Ectodermal cell (in vitro differentiated cells): ENCODE results near the gene CHST8.

ENCODE experiments used
- H3K27ac ChIP-seq: 2 replicates; pipeline ENCODE4 v1.7.0; 2013; ENCODE audit warnings: mild to moderate bottlenecking, low read depth, low read length; ENCODE audit not compliant: insufficient read depth, poor library complexity, severe bottlenecking
- H3K27me3 ChIP-seq: 2 replicates; pipeline ENCODE4 v1.7.0; 2013; ENCODE audit warnings: mild to moderate bottlenecking, low read length; ENCODE audit not compliant: insufficient read depth, control insufficient read depth, poor library complexity, severe bottlenecking
- H3K36me3 ChIP-seq: one replicate; pipeline ENCODE4 v1.7.0; 2013; ENCODE audit warnings: low read length; ENCODE audit not compliant: control insufficient read depth, insufficient read depth
- H3K4me1 ChIP-seq: one replicate; pipeline ENCODE4 v1.7.0; 2013; ENCODE audit warnings: low read length; ENCODE audit not compliant: control insufficient read depth, insufficient read depth
- H3K4me3 ChIP-seq: 2 replicates; pipeline ENCODE4 v1.7.0; 2013; ENCODE audit warnings: low read depth, low read length, control low read depth; ENCODE audit not compliant: insufficient read depth
- H3K9me3 ChIP-seq: 2 replicates; pipeline ENCODE4 v1.7.0; 2013; ENCODE audit warnings: mild to moderate bottlenecking, low read length, moderate library complexity; ENCODE audit not compliant: control insufficient read depth
- WGBS, 2 experiments: methylation state at CpG; one replicate each; pipeline ENCODE4 v1.1.7; 2013; ENCODE audit warnings: missing lambda C conversion rate in 2 of 2; 5-methylcytosine and 5-hydroxymethylcytosine counted together

The CHST8 gene

DNA sequence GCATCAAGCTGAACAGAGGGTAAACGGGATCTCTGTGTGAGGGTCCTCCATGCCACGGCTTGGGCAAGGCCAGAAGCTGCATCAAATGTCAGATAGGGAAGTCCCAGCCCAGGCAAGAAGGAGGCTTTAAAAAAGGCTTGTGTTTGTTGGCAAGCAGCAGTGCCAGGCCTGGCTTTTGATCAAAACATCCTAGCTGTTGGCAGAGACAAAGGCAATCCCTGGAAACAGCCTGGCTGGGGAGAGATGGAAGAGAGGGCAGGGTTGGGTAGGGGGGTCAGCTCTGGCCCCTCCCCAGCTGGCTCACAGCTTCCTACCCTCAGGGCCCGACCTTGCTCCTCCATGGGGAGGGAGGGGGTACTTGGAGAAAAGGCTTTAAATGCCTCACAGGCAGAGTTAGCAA is 113.2 kb downstream of the CHST8 start:
- no peaks in the 10 kb centered on the region for H3K4me1 ChIP-seq
- no peaks in the 10 kb centered on the region for H3K36me3 ChIP-seq
- H3K4me3 ChIP-seq = no peak overlapping the region
- WGBS, 2 experiments = 75 to 83% methylated on average over 3 of the region's 3 CpGs
- no peaks in the 10 kb centered on the region for H3K27me3 ChIP-seq
- no peaks in the 10 kb centered on the region for H3K9me3 ChIP-seq
- H3K27ac ChIP-seq = no peak overlapping the region

DNA sequence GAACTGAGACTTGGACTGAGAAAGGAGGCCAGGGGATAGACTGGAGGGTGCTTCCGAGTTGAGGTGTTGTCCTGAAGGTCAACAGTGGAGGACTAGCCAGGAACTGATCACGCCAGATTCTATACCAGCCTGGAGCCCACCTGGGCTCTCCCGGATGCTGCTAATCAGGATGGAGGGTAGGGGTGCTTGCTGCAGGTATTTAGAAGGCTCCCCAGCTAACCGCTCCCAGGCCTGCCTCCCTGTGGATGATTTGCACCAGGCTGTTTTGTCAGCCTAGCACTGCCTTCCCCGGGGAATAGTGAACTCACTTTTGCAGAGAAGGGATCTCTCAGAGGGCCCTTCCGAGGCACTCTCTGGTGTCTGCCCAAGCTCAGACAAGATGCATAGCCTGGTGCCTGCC is 114.4 kb downstream of the CHST8 start:
- H3K27me3 ChIP-seq = no peaks in the 10 kb centered on the region
- no peak overlapping the region for H3K4me3 ChIP-seq
- no peak overlapping the region for H3K27ac ChIP-seq
- 88 to 90% methylated on average over 6 of the region's 6 CpGs for WGBS, 2 experiments
- H3K36me3 ChIP-seq = no peaks in the 10 kb centered on the region
- H3K9me3 ChIP-seq = no peaks in the 10 kb centered on the region
- no peaks in the 10 kb centered on the region for H3K4me1 ChIP-seq

DNA sequence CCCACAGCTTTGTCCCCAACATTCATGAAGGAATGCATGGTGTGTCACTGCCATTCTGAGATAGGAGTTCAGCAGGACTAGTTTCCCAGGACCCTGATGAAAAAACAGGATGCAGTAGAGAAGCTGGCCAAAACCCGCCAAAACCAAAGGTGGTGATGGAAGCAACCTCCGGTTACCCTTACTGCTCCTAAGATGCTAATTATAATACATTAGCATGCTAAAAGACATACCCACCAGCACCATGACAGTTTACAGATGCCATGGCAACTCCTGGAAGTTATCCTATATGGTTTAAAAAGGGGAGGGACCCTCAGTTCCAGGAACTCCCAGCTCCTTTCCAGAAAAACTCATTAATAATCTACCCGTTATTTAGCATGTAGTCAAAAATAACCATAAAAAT is 115.0 kb downstream of the CHST8 start:
- no peaks in the 10 kb centered on the region for H3K36me3 ChIP-seq
- H3K4me3 ChIP-seq = no peak overlapping the region
- H3K9me3 ChIP-seq = no peaks in the 10 kb centered on the region
- no peaks in the 10 kb centered on the region for H3K27me3 ChIP-seq
- 54 to 72% methylated on average over 3 of the region's 3 CpGs for WGBS, 2 experiments
- H3K4me1 ChIP-seq = no peaks in the 10 kb centered on the region
- H3K27ac ChIP-seq = no peak overlapping the region

DNA sequence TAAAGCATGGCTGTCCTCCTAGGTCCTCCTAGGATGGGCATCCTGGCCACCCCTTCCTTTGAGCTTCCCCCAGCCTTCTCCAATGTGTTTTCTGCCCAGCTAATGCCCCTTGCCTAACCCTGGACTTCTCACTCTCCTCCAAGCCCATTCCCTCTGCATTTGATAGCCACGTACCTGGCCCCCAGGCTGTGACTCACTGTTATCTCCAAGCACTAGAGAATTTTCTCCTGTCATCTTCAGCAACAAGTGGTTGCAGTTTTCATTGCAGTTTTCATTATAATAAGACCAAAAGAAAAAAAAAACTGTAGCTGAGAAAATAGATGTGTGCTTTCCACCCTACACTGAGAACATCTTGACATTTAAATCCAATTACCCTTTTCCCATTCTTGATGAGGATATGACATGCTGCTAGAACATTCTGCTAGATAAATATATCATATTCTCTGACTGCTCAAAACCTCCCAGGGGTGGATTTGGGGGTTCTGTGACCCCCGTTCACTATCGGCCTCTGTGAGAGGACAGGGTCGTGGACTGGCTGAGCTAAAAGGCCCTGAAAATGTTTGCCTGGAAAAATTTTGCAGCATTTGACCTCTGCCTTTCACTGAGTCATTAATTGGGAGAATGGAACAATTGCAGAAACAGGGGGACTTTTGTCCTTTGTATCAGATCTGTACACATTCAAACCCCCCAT is 116.1 kb downstream of the CHST8 start:
- Histone ChIP-seq H3K4me3 (no peak overlapping the region), H3K36me3 (no peaks in the 10 kb centered on the region), H3K27me3 (no peaks in the 10 kb centered on the region), H3K4me1 (no peaks in the 10 kb centered on the region), H3K27ac (no peak overlapping the region), H3K9me3 (no peaks in the 10 kb centered on the region)
- WGBS, 2 experiments = 85 to 88% methylated on average over 4 of the region's 4 CpGs

DNA sequence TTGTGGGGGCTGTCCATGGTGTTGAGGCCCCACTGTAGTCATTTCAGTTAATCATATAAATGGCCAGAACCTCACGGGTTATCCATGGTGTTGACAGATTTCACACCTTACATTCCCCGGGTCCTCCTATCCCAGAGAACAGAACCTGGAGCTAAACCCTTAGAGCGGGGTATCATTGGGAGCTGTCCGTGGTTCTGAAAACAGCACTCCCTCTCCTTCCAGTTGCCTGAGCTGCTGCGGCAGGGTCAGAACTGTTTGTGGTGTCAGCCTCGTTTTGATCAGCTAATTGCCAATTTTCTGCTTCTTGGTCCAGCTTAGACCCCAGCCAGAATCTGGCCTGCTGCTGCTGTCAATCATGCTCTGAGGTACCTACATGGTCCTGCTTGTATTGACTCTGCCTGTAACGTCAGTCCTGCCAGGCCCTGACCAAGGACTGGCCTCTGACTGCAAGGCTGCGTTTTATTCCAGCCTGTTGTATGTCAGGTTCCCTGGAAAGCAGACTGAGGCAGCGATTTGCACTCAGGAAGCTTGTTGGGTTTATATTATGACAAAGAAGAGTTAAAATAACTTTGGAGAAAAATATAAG is 119.2 kb downstream of the CHST8 start:
- no peaks in the 10 kb centered on the region for H3K36me3 ChIP-seq
- 32 to 43% methylated on average over 9 of the region's 9 CpGs for WGBS, 2 experiments
- H3K27me3 ChIP-seq = no peaks in the 10 kb centered on the region
- no peaks in the 10 kb centered on the region for H3K9me3 ChIP-seq
- no peaks in the 10 kb centered on the region for H3K4me1 ChIP-seq
- no peak overlapping the region for H3K4me3 ChIP-seq
- H3K27ac ChIP-seq = no peak overlapping the region

DNA sequence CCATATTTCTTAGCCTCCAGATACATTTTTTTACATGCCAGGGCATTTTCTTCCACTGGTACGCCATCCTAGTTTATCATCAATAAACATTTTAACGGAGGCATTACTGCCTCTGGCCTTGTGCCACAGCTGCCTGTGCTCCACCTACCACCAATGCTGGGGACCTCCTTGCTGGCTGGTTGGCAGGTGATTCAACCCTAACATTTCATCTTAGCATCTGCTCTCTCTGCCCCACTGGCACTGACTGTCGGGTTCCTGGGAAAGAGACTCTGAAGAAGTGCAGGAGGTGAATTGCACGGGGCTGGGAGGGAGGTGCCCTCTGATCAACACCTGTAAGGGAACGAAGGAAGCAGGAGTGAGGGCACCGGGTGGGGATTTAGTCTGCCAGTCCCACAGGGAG is 123.5 kb downstream of the CHST8 start:
- no peaks in the 10 kb centered on the region for H3K27me3 ChIP-seq
- H3K9me3 ChIP-seq = no peaks in the 10 kb centered on the region
- no peaks in the 10 kb centered on the region for H3K4me1 ChIP-seq
- no peak overlapping the region for H3K27ac ChIP-seq
- WGBS, 2 experiments = 84 to 85% methylated on average over 6 of the region's 6 CpGs
- H3K36me3 ChIP-seq = no peaks in the 10 kb centered on the region
- no peak overlapping the region for H3K4me3 ChIP-seq

DNA sequence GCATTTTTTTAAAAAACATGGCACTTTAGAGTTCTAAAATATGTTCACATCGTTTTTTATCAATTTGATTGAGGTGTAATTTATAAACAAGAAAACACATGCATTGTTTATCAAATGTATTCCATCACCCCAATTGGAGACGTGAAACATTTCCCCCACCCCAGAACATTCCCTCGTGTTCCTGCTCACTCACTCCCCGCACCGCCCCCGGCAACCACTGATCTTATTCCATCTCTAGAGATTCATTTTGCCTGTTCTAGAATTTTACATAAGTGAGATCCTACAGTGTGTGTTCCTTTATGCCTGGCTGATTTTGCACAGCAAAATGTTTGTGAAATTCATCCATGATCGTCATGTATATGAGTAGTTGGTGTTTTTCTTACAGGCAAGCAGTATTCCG is 124.4 kb downstream of the CHST8 start:
- 83 to 94% methylated on average over 7 of the region's 8 CpGs for WGBS, 2 experiments
- Histone ChIP-seq H3K27ac (no peak overlapping the region), H3K36me3 (no peaks in the 10 kb centered on the region), H3K4me3 (no peak overlapping the region), H3K27me3 (no peaks in the 10 kb centered on the region), H3K4me1 (no peaks in the 10 kb centered on the region), H3K9me3 (no peaks in the 10 kb centered on the region)

DNA sequence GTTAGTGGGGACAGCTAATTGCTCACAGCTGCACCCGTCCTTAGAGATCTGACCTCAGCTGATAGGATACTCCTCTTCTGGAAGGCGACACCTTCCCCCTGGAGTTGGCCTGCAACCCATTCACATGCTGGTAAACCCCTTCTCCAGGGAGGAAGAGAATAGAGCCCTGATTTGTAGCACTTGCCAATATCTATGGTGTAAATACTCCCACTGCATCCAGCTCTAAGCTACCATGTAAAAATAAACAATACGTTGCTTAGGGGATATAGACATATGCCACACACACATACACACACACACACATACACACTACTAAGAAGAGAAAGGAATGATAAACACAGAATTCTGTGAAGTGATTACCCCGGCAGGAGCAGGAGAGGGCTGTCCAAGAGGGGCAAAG is 125.5 kb downstream of the CHST8 start:
- Histone ChIP-seq H3K27ac (no peak overlapping the region), H3K9me3 (no peaks in the 10 kb centered on the region), H3K4me3 (no peak overlapping the region), H3K36me3 (no peaks in the 10 kb centered on the region), H3K4me1 (peaks cover 6% of the 10 kb centered on the region), H3K27me3 (no peaks in the 10 kb centered on the region)
- 85 to 86% methylated on average over 3 to 4 of the region's 4 CpGs for WGBS, 2 experiments

DNA sequence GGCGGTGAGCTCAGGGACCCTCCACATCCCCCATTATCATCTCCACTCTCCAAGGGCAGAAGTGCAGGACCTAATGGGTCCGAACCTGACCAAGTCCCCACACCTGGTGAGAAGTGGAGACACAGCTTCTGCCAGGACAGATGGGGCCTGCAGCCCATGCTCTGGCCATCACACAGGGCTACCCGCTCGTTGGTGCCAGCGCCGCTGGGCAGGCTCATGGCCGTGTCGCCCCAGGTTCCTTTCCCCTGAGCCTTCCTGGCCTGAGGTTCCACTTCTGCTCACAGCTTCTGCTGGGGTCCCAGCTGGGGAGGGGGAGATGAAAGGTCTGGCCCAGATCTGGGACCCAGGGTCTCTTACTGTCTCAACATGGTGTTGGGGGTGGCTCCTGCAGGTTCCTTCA is 126.5 kb downstream of the CHST8 start:
- Histone ChIP-seq H3K27me3 (no peaks in the 10 kb centered on the region), H3K27ac (no peak overlapping the region), H3K9me3 (no peaks in the 10 kb centered on the region), H3K4me3 (no peak overlapping the region), H3K4me1 (peaks cover 6% of the 10 kb centered on the region), H3K36me3 (no peaks in the 10 kb centered on the region)
- WGBS, 2 experiments = 94% methylated on average over 8 of the region's 8 CpGs

DNA sequence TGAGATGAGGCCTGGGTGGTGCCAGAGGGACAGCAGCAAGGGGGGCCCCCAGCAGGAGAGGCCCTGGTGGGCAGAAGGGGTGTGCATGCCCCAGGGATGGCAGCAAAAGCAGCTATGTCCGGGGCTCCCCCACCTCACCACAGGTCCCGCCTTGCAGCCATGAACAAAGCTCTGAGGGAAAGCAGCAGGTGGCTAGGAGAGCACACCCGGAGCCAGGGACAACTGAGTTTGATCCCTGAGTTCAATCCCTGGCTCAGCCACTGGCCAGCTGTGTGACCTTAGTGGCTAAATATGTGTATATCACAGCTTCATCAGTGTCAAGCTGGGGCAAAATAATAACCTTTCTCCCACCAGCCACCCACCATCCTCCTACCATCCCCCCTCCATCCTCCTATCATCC is 127.3 kb downstream of the CHST8 start:
- H3K27ac ChIP-seq = no peak overlapping the region
- H3K36me3 ChIP-seq = no peaks in the 10 kb centered on the region
- peaks cover 6% of the 10 kb centered on the region for H3K4me1 ChIP-seq
- no peaks in the 10 kb centered on the region for H3K9me3 ChIP-seq
- WGBS, 2 experiments = 78 to 88% methylated on average over 3 of the region's 3 CpGs
- no peaks in the 10 kb centered on the region for H3K27me3 ChIP-seq
- H3K4me3 ChIP-seq = no peak overlapping the region
